Trophoblast cell (in vitro differentiated cells and primary cell): Measurements from ENCODE around the gene PCDH7.

Experiments
- DNase-seq, 2 donors: peaks; one replicate each; pipeline ENCODE4 v3.0.0-alpha.2; 2016
- H2AFZ ChIP-seq: 2 replicates; pipeline ENCODE4 v1.6.1; 2013; ENCODE audit warnings: low read length, moderate library complexity, mild to moderate bottlenecking; ENCODE audit not compliant: insufficient read depth, poor library complexity
- H2AK5ac ChIP-seq: 2 replicates; pipeline ENCODE4 v1.6.1; 2013; ENCODE audit warnings: mild to moderate bottlenecking, low read length
- H2BK120ac ChIP-seq: 2 replicates; pipeline ENCODE4 v1.6.1; 2013; ENCODE audit warnings: low read length, mild to moderate bottlenecking, moderate library complexity; ENCODE audit not compliant: insufficient read depth, poor library complexity
- H2BK12ac ChIP-seq: 2 replicates; pipeline ENCODE4 v1.6.1; 2013; ENCODE audit warnings: mild to moderate bottlenecking, low read length, moderate library complexity
- H2BK5ac ChIP-seq: 2 replicates; pipeline ENCODE4 v1.6.1; 2013; ENCODE audit warnings: low read length, low read depth, moderate library complexity, mild to moderate bottlenecking; ENCODE audit not compliant: poor library complexity
- H3K14ac ChIP-seq: 2 replicates; pipeline ENCODE4 v1.6.1; 2013; ENCODE audit warnings: mild to moderate bottlenecking, low read length
- H3K18ac ChIP-seq: 2 replicates; pipeline ENCODE4 v1.6.1; 2013; ENCODE audit warnings: mild to moderate bottlenecking, low read length
- H3K23ac ChIP-seq: 2 replicates; pipeline ENCODE4 v1.6.1; 2013; ENCODE audit warnings: low read length
- H3K27ac ChIP-seq: 2 replicates; pipeline ENCODE4 v1.5.1; 2013; ENCODE audit warnings: low read depth, mild to moderate bottlenecking, inconsistent platforms, low read length, moderate library complexity
- H3K27me3 ChIP-seq: 2 replicates; pipeline ENCODE4 v1.6.1; 2013; ENCODE audit warnings: inconsistent platforms, mild to moderate bottlenecking, low read length, moderate library complexity; ENCODE audit not compliant: insufficient read depth
- H3K36me3 ChIP-seq, 2 experiments: 1 replicate in 1 of 2; 2 replicates in 1 of 2; pipeline ENCODE4 v1.6.1; 2013; ENCODE audit warnings: low read length in 2 of 2, mild to moderate bottlenecking in 2 of 2, moderate library complexity in 1 of 2; ENCODE audit not compliant: insufficient read depth in 2 of 2, control insufficient read depth in 1 of 2
- H3K4ac ChIP-seq: 2 replicates; pipeline ENCODE4 v1.6.1; 2013; ENCODE audit warnings: low read depth, mild to moderate bottlenecking, low read length, moderate library complexity
- H3K4me1 ChIP-seq, 2 experiments: 1 replicate in 1 of 2; 2 replicates in 1 of 2; pipeline ENCODE4 v1.6.1; 2013; ENCODE audit warnings: low read length in 2 of 2, mild to moderate bottlenecking in 2 of 2, moderate library complexity in 1 of 2; ENCODE audit not compliant: insufficient read depth in 2 of 2, control insufficient read depth in 1 of 2
- H3K4me2 ChIP-seq: 2 replicates; pipeline ENCODE4 v1.6.1; 2013; ENCODE audit warnings: inconsistent platforms, mild to moderate bottlenecking, low read length, moderate library complexity
- H3K4me3 ChIP-seq: 2 replicates; pipeline ENCODE4 v1.5.1; 2013; ENCODE audit warnings: mild to moderate bottlenecking, low read depth, low read length, inconsistent platforms
- H3K79me1 ChIP-seq: one replicate; pipeline ENCODE4 v1.6.1; 2013; ENCODE audit warnings: low read length
- H3K79me2 ChIP-seq: 2 replicates; pipeline ENCODE4 v1.6.1; 2013; ENCODE audit warnings: low read length, mild to moderate bottlenecking; ENCODE audit not compliant: control insufficient read depth, insufficient read depth, poor library complexity
- H3K9ac ChIP-seq: 2 replicates; pipeline ENCODE4 v1.6.1; 2013; ENCODE audit warnings: mild to moderate bottlenecking, low read length
- H3K9me3 ChIP-seq: 2 replicates; pipeline ENCODE4 v1.6.1; 2013; ENCODE audit warnings: low read depth, mild to moderate bottlenecking, control low read depth, inconsistent platforms, low read length; ENCODE audit not compliant: insufficient read depth
- H4K12ac ChIP-seq: 2 replicates; pipeline ENCODE4 v1.6.1; 2013; ENCODE audit warnings: low read depth, mild to moderate bottlenecking, low read length, moderate library complexity
- H4K8ac ChIP-seq: 2 replicates; pipeline ENCODE4 v1.6.1; 2013; ENCODE audit warnings: low read depth, mild to moderate bottlenecking, low read length, moderate library complexity
- H4K91ac ChIP-seq: one replicate; pipeline ENCODE4 v1.6.1; 2013; ENCODE audit warnings: low read depth, mild to moderate bottlenecking, low read length, moderate library complexity
- WGBS: extraction: QIAGEN DNeasy Blood & Tissue Kit; methylation state at CpG from one replicate; pipeline ENCODE4 v1.1.7; 2013; ENCODE audit warnings: missing lambda C conversion rate; ENCODE audit not compliant: insufficient read length, insufficient coverage; ENCODE audit errors: extremely low coverage; 5-methylcytosine and 5-hydroxymethylcytosine counted together

PCDH7 gene

DNA sequence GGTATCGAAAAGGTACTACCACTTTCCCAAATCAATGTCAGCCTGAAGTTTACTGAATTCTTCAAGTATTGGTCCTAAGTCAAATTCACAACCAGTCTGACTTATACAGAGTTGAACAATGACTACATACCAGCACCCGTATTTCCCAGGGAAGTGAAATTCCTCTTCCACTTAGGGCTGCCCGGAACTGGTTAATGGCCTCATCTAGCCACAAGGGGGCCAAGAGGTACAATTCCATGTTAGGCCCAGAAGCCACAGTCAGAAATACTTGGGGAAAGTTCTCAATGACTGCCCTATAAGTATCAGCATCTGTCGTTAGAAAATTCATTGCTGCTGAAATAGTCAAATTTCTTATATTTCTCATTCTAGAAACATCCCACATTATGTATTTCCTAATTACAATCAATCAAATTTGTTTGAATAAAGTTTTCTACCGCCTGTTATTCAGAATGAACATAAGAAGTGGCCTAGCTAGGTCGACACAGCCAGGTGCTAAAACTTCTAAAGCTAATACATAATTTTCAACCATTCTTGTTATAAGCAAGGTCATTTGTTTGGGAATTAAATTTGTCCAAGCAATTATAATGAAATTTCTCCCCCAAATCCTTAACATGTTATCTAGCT is 5.6 kb upstream of the PCDH7 start:
- H3K27me3 ChIP-seq = no peaks in the 10 kb centered on the region
- H3K4me3 ChIP-seq = no peak overlapping the region
- H3K9ac ChIP-seq = no peak overlapping the region
- H3K79me1 ChIP-seq = peaks cover 22% of the 10 kb centered on the region
- no peak overlapping the region for H4K12ac ChIP-seq
- peaks cover 2% of the 10 kb centered on the region for H3K9me3 ChIP-seq
- H2BK120ac ChIP-seq = no peak overlapping the region
- no CpG with 5 or more reads among the region's 6 CpGs for WGBS
- H3K79me2 ChIP-seq = peaks cover 9% of the 10 kb centered on the region
- peaks cover 0 to 2% of the 10 kb centered on the region in 2 experiments for H3K4me1 ChIP-seq
- no peak overlapping the region for H3K18ac ChIP-seq
- no peak overlapping the region for H2BK5ac ChIP-seq
- no peak overlapping the region for H3K4me2 ChIP-seq
- no peak overlapping the region for H4K8ac ChIP-seq
- no peak overlapping the region for H2AK5ac ChIP-seq
- H2BK12ac ChIP-seq = no peak overlapping the region
- no peak overlapping the region for H3K14ac ChIP-seq
- H3K36me3 ChIP-seq = no peaks in the 10 kb centered on the region
- H3K4ac ChIP-seq = no peak overlapping the region
- DNase-seq = peak; percentile 2 to 53
- H2AFZ ChIP-seq = no peak overlapping the region
- H3K23ac ChIP-seq = no peak overlapping the region
- H4K91ac ChIP-seq = no peak overlapping the region
- no peak overlapping the region for H3K27ac ChIP-seq

GRCh38 chr4:30716158-30716557 is 4.0 kb upstream of the PCDH7 start:
- peak in 1 of 2 donors; percentile 2 for DNase-seq
- peaks cover 35% of the 10 kb centered on the region for H3K79me1 ChIP-seq
- H3K79me2 ChIP-seq = peaks cover 18% of the 10 kb centered on the region
- no peaks in the 10 kb centered on the region for H3K9me3 ChIP-seq
- H4K91ac ChIP-seq = no peak overlapping the region
- no peak overlapping the region for H2AFZ ChIP-seq
- no peak overlapping the region for H3K27ac ChIP-seq
- H3K4me2 ChIP-seq = peak overlapping the region; percentile 56
- no peak overlapping the region for H3K4ac ChIP-seq
- no peak overlapping the region for H3K9ac ChIP-seq
- H3K23ac ChIP-seq = no peak overlapping the region
- no peak overlapping the region for H3K14ac ChIP-seq
- no peak overlapping the region for H4K8ac ChIP-seq
- no peaks in the 10 kb centered on the region for H3K27me3 ChIP-seq
- H3K4me1 ChIP-seq = peaks cover 0 to 2% of the 10 kb centered on the region in 2 experiments
- H2BK5ac ChIP-seq = no peak overlapping the region
- H2BK12ac ChIP-seq = no peak overlapping the region
- no peak overlapping the region for H4K12ac ChIP-seq
- H2BK120ac ChIP-seq = no peak overlapping the region
- H2AK5ac ChIP-seq = no peak overlapping the region
- no peaks in the 10 kb centered on the region for H3K36me3 ChIP-seq
- H3K4me3 ChIP-seq = no peak overlapping the region
- no peak overlapping the region for H3K18ac ChIP-seq
- no CpG with 5 or more reads among the region's 6 CpGs for WGBS

DNA sequence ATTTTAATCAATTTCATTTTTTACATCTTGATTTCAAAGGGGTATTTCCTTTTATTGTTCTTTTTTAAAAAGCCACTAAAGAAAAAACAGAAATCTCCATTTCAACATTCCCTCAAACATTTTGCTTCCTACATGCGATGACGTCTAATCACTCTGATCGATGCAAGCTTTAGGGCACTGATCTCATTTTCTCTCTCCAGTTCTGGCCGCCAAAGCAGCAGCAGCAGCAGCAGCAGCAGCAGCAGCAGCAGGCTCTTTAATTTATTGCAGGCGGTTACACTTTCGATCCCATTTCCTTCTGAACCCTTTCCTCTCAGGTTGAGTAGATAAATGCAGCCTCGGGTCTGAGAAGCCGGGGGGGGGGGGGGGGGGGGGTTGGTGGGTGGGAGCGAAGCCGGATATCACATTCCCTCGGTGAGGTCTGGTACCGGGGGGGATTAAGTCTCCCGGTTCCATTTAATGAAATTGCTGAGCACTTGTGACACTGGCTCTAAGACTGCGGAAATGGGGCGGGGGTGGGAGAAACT is 3.4 kb upstream of the PCDH7 start:
- H3K23ac ChIP-seq = no peak overlapping the region
- H3K14ac ChIP-seq = peak overlapping the region; percentile 80
- peaks cover 23% of the 10 kb centered on the region for H3K79me2 ChIP-seq
- no peak overlapping the region for H2AFZ ChIP-seq
- no peak overlapping the region for H4K8ac ChIP-seq
- no peak overlapping the region for H2AK5ac ChIP-seq
- no peak for DNase-seq
- H3K18ac ChIP-seq = no peak overlapping the region
- H3K4ac ChIP-seq = no peak overlapping the region
- peak overlapping the region; percentile 70 for H3K4me3 ChIP-seq
- H3K79me1 ChIP-seq = peaks cover 41% of the 10 kb centered on the region
- no peak overlapping the region for H2BK12ac ChIP-seq
- H4K12ac ChIP-seq = no peak overlapping the region
- no peaks in the 10 kb centered on the region for H3K36me3 ChIP-seq
- no peaks in the 10 kb centered on the region for H3K9me3 ChIP-seq
- WGBS = no CpG with 5 or more reads among the region's 15 CpGs
- H3K4me1 ChIP-seq = peaks cover 0 to 2% of the 10 kb centered on the region in 2 experiments
- peak overlapping the region; percentile 55 for H2BK120ac ChIP-seq
- H2BK5ac ChIP-seq = peak overlapping the region; percentile 93
- H3K27ac ChIP-seq = peak overlapping the region; percentile 87
- no peak overlapping the region for H4K91ac ChIP-seq
- H3K27me3 ChIP-seq = peaks cover 2% of the 10 kb centered on the region
- no peak overlapping the region for H3K9ac ChIP-seq
- H3K4me2 ChIP-seq = peak overlapping the region; percentile 90

GRCh38 chr4:30717208-30718020 is 2.8 kb upstream of the PCDH7 start:
- Histone ChIP-seq H3K9ac (peak overlapping the region; percentile 78), H3K27ac (peak overlapping the region; percentile 87), H3K9me3 (peaks cover 3% of the 10 kb centered on the region), H3K4me3 (peak overlapping the region; percentile 70), H3K79me2 (peaks cover 28% of the 10 kb centered on the region), H3K79me1 (peaks cover 46% of the 10 kb centered on the region), H3K4me2 (peak overlapping the region; percentile 90), H3K18ac (peak overlapping the region; percentile 96), H2AFZ (peak overlapping the region; percentile 9), H2BK120ac (peak overlapping the region; percentile 91), H3K23ac (no peak overlapping the region), H4K8ac (peak overlapping the region; percentile 82), H2BK12ac (peak overlapping the region; percentile 77), H4K12ac (peak overlapping the region; percentile 3), H3K36me3 (peaks cover 3 to 4% of the 10 kb centered on the region in 2 experiments), H4K91ac (peak overlapping the region; percentile 77), H3K14ac (peak overlapping the region; percentile 91), H3K27me3 (peaks cover 7% of the 10 kb centered on the region), H2BK5ac (peak overlapping the region; percentile 93), H2AK5ac (no peak overlapping the region), H3K4ac (peak overlapping the region; percentile 70), H3K4me1 (peaks cover 4% of the 10 kb centered on the region in 2 experiments)
- no CpG with 5 or more reads among the region's 55 CpGs for WGBS
- peak in 1 of 2 donors; percentile 5 for DNase-seq
